ENCODE measurements around the gene BNC2. TPM values are rescaled to one million over a fixed set of nuclear protein-coding genes. Genes with fewer than 3 reads are reported as not detected.
A peak's percentile ranks its signal among the peaks of the same experiment; 100 is the strongest.
"Not testable (repeated sequence)": the region's sequence is repeated elsewhere in the genome, so short reads cannot be mapped to it uniquely, and the experiment has no call there.

BNC2 gene
- total RNA-seq, 1 donor from 2014 or later, result 19.3 TPM

- DNase-seq (ENCODE audit: low spot score), result no peak
Observed at GRCh38 chr9:16510482-16510881, 360.0 kb downstream of the BNC2 start.

DNA sequence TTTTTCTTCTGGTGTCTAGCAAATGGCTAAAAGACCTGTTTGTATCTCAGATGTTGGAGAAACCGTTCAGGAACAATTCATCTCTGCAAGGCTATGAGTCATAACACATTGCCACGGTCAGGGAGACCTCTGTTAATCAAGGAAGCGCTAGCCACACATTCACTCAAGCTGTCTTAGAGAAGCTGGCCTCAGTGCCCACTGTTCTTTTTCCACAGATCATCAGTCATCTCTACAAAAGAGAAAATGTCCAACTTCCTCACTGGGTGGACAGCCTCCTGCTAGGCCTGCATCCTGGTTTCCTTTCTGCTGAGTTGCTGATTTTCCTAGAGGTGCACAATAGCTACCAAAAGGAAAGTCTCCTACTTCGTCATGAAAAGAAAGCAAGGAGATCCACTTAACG lies 360.5 kb downstream of the BNC2 start:
- DNase-seq (ENCODE audit: low spot score), result no peak

- peak; percentile 89 for DNase-seq (ENCODE audit: low spot score)
Observed at GRCh38 chr9:16505199-16505598, 365.3 kb downstream of the BNC2 start.

DNA sequence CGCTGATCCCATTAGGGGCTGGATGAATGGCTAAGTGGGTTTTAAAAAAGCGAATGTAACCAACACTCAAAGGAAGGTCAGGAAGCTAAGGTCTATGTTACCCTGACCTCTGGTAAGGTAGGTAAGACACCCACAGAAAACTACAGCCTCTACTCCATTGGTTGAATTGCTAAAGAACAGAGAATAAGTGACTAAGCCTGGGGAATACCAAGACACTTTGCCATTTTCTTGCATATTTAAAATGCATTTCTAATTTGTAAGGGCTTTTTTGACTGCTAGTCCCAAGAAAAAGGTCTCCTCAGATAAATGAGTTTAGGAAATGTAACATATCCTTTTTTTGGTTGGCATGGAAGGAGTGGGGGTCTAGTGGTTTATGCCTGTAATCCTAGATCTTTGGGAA lies 368.7 kb downstream of the BNC2 start:
- DNase-seq (ENCODE audit: low spot score), result no peak

- no peak for DNase-seq (ENCODE audit: low spot score)
Observed at GRCh38 chr9:16501141-16501540, 369.3 kb downstream of the BNC2 start.

DNA sequence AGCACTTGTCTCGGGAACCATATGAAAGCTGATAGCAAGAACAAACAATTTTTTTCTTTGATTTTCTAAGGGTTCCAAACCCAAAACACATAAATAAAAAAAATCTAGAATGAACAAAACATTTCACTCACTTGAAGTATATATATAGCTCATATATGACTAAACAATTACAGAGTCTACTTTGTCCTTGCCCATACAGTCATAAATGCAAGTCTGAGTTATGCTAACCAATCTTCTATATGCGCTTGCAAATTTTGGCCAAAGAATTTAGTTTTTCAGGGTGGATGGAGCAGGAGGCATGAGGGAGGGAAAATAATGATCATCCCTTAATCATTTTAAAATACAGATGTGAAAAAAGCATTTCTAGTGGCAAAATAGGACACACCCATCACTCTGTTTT lies 370.1 kb downstream of the BNC2 start:
- DNase-seq (ENCODE audit: low spot score), result no peak

DNA sequence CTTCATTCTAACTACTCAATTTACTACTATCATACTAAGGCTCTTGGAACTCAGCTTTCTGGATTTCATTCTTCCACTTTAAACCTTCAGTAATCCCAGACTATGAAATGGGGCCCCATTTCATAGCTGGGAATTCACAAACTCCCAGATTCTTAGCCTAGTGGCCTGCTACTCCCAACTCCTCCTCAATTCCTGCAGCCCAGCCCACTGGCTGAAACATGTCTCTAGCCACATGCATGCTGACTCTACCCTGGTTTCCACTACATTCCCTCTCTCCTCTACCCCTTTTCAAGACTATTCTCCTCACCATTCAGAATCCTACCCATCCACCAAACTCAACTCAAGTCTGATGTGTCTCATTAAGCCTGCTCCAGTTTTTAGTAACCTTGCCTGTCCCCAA lies 370.6 kb downstream of the BNC2 start:
- DNase-seq (ENCODE audit: low spot score), result no peak

- DNase-seq (ENCODE audit: low spot score), result no peak
Observed at GRCh38 chr9:16496908-16497307, 373.6 kb downstream of the BNC2 start.

DNA sequence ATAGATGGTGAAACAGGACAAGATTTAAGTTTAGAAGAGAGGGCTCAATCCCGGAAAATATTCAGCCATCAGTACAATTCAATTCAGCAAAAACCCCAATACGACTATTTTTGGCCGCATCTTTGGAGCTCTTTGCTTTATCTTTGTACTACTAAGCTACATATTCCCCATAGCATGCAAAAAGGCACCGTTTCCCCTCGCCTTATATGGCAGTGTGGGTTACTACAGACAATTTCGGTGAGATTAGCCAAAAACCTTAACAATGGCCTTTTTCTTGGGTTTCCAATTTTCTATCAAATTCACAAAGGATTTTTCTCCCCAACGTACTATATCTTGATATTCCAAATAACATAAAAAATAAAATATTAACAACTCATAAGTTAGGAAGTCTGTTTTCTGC lies 382.6 kb downstream of the BNC2 start:
- DNase-seq (ENCODE audit: low spot score), result no peak

- DNase-seq (ENCODE audit: low spot score), result no peak
Observed at GRCh38 chr9:16485575-16486321, 384.7 kb downstream of the BNC2 start.

DNA sequence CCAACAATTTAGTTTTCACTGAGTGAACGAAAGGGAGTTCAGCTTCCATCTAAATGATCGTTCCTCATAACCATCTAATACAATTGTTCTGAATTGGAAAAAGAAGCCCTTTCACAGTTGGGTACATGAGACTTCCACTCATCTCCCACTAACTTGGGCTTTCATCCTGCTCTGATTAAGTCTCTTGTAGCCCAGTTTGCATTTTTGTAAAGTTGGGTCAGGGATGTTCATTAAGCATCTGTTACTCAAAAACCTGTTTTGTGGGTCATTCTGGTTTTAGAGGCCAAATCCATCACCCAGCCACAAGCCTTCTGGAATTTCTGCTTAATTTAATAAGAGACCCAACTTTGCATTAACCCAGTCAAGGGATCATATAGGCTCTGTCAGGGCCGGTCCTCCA lies 385.3 kb downstream of the BNC2 start:
- no peak for DNase-seq (ENCODE audit: low spot score)

DNA sequence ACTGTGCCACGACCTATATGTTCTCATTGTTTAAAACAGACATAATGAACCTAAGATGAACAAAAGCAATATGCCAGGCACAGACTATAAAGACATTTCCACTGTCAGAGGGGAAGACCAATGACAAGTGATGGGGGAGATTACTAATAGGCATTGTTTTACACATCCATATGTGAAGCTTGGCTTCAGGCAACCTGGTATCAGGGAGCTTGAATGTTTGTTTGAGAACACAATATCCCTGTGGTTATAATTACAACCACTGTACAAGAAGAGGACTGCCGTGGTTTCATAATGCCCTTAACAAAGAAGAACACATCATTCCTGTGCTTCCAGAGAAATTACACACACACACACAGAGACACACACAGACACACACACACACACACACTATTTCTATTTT lies 385.7 kb downstream of the BNC2 start:
- no peak for DNase-seq (ENCODE audit: low spot score)

DNA sequence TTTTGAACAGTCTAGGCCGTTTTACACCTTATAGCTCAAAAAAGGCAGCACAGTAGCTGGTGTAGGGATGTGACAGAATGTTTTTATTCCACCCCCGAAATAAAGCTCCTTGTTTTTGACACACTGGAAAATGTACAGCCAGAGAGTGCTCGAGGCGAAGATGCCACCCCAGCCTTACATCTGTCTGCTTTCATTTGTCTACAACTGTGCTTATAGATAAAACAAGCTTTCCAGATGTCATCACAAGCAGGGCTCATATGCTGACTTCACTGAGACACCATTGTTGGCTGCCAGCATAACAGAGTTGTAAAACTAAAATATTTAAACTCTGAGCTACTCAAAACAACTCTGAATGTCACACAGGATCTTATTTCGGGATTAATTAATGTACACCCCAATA lies 386.3 kb downstream of the BNC2 start:
- DNase-seq (ENCODE audit: low spot score), result peak; percentile 82

DNA sequence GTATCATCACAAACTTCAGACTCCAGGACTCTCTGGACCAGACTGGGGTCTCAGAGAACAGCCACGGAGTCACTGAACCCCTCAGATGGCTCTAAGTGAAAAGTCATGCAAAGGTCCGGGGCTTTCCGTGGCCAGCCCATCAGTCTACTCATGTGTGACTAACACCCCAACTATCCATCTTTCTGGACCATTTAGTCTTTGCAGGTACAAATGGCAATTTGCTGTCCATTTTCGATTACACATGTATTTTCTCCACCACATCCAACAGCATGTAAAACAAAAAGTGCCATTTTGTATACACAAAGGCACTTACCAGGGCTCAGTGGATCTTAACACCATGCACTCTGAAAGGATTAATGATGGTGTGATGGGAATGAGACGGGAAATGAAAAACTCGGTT lies 387.7 kb downstream of the BNC2 start:
- no peak for DNase-seq (ENCODE audit: low spot score)

DNA sequence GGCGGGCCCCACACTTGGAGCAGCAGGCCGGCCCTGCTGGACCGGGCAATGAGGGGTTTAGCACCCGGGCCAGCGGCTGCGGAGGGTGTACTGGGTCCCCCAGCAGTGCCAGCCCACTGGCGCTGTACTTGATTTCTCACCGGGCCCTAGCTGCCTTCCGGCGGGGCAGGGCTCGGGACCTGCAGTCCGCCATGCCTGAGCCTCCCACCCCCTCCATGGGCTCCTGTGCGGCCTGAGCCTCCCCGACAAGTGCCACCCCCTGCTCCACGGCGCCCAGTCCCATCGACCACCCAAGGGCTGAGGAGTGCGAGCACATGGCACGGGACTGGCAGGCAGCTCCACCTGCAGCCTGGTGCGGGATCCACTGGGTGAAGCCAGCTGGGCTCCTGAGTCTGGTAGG lies 389.9 kb downstream of the BNC2 start:
- not testable (repeated sequence) for DNase-seq (ENCODE audit: low spot score)

- DNase-seq (ENCODE audit: low spot score), result no peak
Observed at GRCh38 chr9:16475996-16476395, 394.5 kb downstream of the BNC2 start.

- no peak for DNase-seq (ENCODE audit: low spot score)
Observed at GRCh38 chr9:16475257-16475656, 395.2 kb downstream of the BNC2 start.

GRCh38 chr9:16469184-16469583 lies 401.3 kb downstream of the BNC2 start:
- DNase-seq (ENCODE audit: low spot score), result no peak

GRCh38 chr9:16461851-16462250 lies 408.6 kb downstream of the BNC2 start:
- DNase-seq (ENCODE audit: low spot score), result no peak

GRCh38 chr9:16461137-16461840 lies 409.2 kb downstream of the BNC2 start:
- DNase-seq (ENCODE audit: low spot score), result peak; percentile 65

DNA sequence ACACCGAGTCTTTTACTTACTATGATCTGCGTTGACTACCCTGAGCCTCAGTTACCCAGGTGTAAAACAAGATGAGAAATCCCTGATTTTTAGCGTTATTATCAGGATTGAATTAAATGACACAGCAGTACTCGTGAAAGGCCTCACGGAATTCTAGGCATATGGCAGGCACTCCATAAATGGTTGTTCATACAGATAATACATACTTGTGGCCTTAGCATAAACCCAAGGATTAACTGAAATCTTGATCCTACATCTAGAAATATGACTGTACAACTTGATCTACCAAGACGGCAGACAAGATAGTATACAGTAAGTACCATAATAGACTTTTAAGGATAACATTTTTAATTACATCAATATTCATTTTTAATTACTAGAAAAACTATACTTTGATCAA lies 409.8 kb downstream of the BNC2 start:
- peak; percentile 90 for DNase-seq (ENCODE audit: low spot score)

- DNase-seq (ENCODE audit: low spot score), result peak; percentile 43
Observed at GRCh38 chr9:16459421-16460148, 410.9 kb downstream of the BNC2 start.
